HepG2 (cell line): ENCODE data around the gene UBTD2. TPM values are rescaled to one million over a fixed set of nuclear protein-coding genes. Genes with fewer than 3 reads are reported as not detected.

ENCODE experiments used
- ATAC-seq: fragments of 200-7000 bp; cut with Tn5 transposase; 3 replicates; pipeline ENCODE4 v1.9.1; 2020; ENCODE audit warnings: mild to moderate bottlenecking, moderate library complexity
- BruUV-seq: library from RNA; stranded (reverse); fragments of 400-500 nt; replicated peaks from 2 replicates; lab custom pipeline; 2021; lab: Mats Ljungman, UMichigan
- CTCF ChIA-PET: fragments of 300-600 bp; formaldehyde crosslinking; extraction: SDS; loops from one replicate; lab custom pipeline; 2021; ENCODE audit warnings: low total read pairs, inconsistent platforms, low intra/inter-chr PET ratio; lab: Yijun Ruan, JAX
- POLR2A ChIA-PET: fragments of 350-600 bp; sonication (Branson Sonifier 250); formaldehyde crosslinking; loops from one replicate; lab custom pipeline; 2020; ENCODE audit warnings: antibody characterized with exemption, inconsistent platforms; lab: Yijun Ruan, JAX
- DNase-seq: peaks from one replicate; pipeline ENCODE4 v3.0.0-alpha.2; 2015; ENCODE audit warnings: low spot score
- FAIRE-seq: peaks from 3 replicates; lab custom pipeline; 2011; peaks lifted over from hg19 to GRCh38; lab: Jason Lieb, UNC
- H2AFZ ChIP-seq: one replicate; pipeline ENCODE4 v1.6.1; 2011; ENCODE audit warnings: low read length, inconsistent platforms
- H3K27ac ChIP-seq: fragments of 300-600 bp; 3 replicates; pipeline ENCODE4 v1.8.0; 2011; ENCODE audit warnings: mixed run types, mild to moderate bottlenecking, mixed read lengths, low read length, inconsistent platforms; ENCODE audit not compliant: insufficient read depth; ENCODE audit errors: extremely low read length
- H3K27me3 ChIP-seq, 2 experiments: fragments of 200-600 bp in 1 of 2; 2 replicates in 1 of 2; 3 replicates in 1 of 2; pipeline versions ENCODE4 v1.6.0 to v1.8.0; 2011; ENCODE audit warnings: low read length in 2 of 2, mild to moderate bottlenecking in 2 of 2, moderate library complexity in 2 of 2, inconsistent platforms in 1 of 2; ENCODE audit not compliant: insufficient read depth in 2 of 2, control insufficient read depth in 1 of 2
- H3K36me3 ChIP-seq, 2 experiments: fragments of 200-600 bp in 1 of 2; replicated peaks in 1 of 2; 2 replicates in 1 of 2; 3 replicates in 1 of 2; pipeline versions ENCODE4 v1.5.1 to v1.8.0; 2011; ENCODE audit warnings: low read length in 2 of 2, inconsistent platforms in 1 of 2; ENCODE audit not compliant: insufficient read depth in 2 of 2, control insufficient read depth in 1 of 2
- H3K4me1 ChIP-seq: 2 replicates; pipeline ENCODE4 v1.5.1; 2012; ENCODE audit warnings: low read length, inconsistent platforms; ENCODE audit not compliant: insufficient read depth
- H3K4me2 ChIP-seq: 2 replicates; pipeline ENCODE4 v1.6.0; 2011; ENCODE audit warnings: low read depth, low read length, inconsistent platforms
- H3K4me3 ChIP-seq, 3 experiments: fragments of 200-600 bp in 1 of 3; sonication (generic), shearing (Covaris generic) in 1 of 3; replicated peaks in 1 of 3; 2 replicates each; pipeline ENCODE4 v1.5.1; 2011 to 2016; ENCODE audit warnings: low read length in 3 of 3, inconsistent platforms in 2 of 3, low read depth in 2 of 3, mild to moderate bottlenecking in 2 of 3, control low read depth in 1 of 3, mixed read lengths in 1 of 3; ENCODE audit not compliant: insufficient read depth in 1 of 3
- H3K79me2 ChIP-seq: one replicate; pipeline ENCODE4 v1.6.1; 2011; ENCODE audit warnings: low read length, inconsistent platforms; ENCODE audit not compliant: insufficient read depth
- H3K9ac ChIP-seq: 2 replicates; pipeline ENCODE4 v1.6.0; 2011; ENCODE audit warnings: mild to moderate bottlenecking, low read depth, low read length, inconsistent platforms; ENCODE audit not compliant: insufficient read depth
- H3K9me3 ChIP-seq: 2 replicates; pipeline ENCODE4 v1.5.1; 2012; ENCODE audit warnings: mild to moderate bottlenecking, low read length
- H4K20me1 ChIP-seq: 2 replicates; pipeline ENCODE4 v1.6.0; 2011; ENCODE audit warnings: inconsistent platforms, mild to moderate bottlenecking, low read length, moderate library complexity; ENCODE audit not compliant: insufficient read depth
- ATRX ChIP-seq: sonication (generic); formaldehyde crosslinking; IDR thresholded peaks from 2 replicates; pipeline ENCODE4 v1.4.0; 2020; ENCODE audit warnings: missing genetic modification reagents, borderline replicate concordance
- ELF3 ChIP-seq: IDR thresholded peaks from 2 replicates; pipeline ENCODE4 v1.6.1; 2016; ENCODE audit warnings: missing genetic modification reagents, missing compliant biosample characterization
- HNRNPK ChIP-seq: fragments of 200-400 bp; formaldehyde crosslinking; IDR thresholded peaks from 2 replicates; pipeline ENCODE4 v1.6.1; 2018; ENCODE audit warnings: low read length, low read depth, moderate library complexity, mild to moderate bottlenecking; ENCODE audit not compliant: poor library complexity, severe bottlenecking
- HNRNPUL1 ChIP-seq: fragments of 200-400 bp; formaldehyde crosslinking; IDR thresholded peaks from 2 replicates; pipeline ENCODE4 v1.6.1; 2017; ENCODE audit warnings: low read depth, mild to moderate bottlenecking, low read length, moderate library complexity
- MTF2 ChIP-seq: sonication (generic); formaldehyde crosslinking; IDR thresholded peaks from 2 replicates; pipeline ENCODE4 v1.5.0; 2020; ENCODE audit warnings: missing genetic modification reagents, borderline replicate concordance
- NFIC ChIP-seq: IDR thresholded peaks from 2 replicates; pipeline ENCODE4 v1.6.1; 2012; ENCODE audit warnings: mild to moderate bottlenecking, low read length, inconsistent platforms
- POLR2A ChIP-seq, 2 experiments: IDR thresholded peaks; 2 replicates each; pipeline ENCODE4 v1.6.1; 2011; ENCODE audit warnings: low read depth in 2 of 2, low read length in 2 of 2, mild to moderate bottlenecking in 1 of 2, moderate library complexity in 1 of 2; ENCODE audit not compliant: insufficient read depth in 1 of 2
- ZBTB46 ChIP-seq: sonication (generic); formaldehyde crosslinking; IDR thresholded peaks from 2 replicates; pipeline ENCODE4 v1.4.0; 2020; ENCODE audit warnings: mild to moderate bottlenecking, missing genetic modification reagents, borderline replicate concordance
- ZNF430 ChIP-seq: sonication (generic); formaldehyde crosslinking; IDR thresholded peaks from 2 replicates; pipeline ENCODE4 v1.9.0; 2021; ENCODE audit warnings: mild to moderate bottlenecking, missing genetic modification reagents
- ZNF619 ChIP-seq: sonication (generic); formaldehyde crosslinking; IDR thresholded peaks from 2 replicates; pipeline ENCODE4 v1.4.0; 2020; ENCODE audit warnings: mild to moderate bottlenecking, missing genetic modification reagents
- ZNF639 ChIP-seq: conservative IDR thresholded peaks from 2 replicates; pipeline ENCODE4 v1.6.1; 2018; ENCODE audit warnings: missing genetic modification reagents
- ZNF770 ChIP-seq: sonication (generic); formaldehyde crosslinking; IDR thresholded peaks from 2 replicates; pipeline ENCODE4 v1.5.0; 2020; ENCODE audit warnings: mild to moderate bottlenecking, missing genetic modification reagents
- ZNF816 ChIP-seq: sonication (generic); formaldehyde crosslinking; IDR thresholded peaks from 2 replicates; pipeline ENCODE4 v1.8.0; 2022; ENCODE audit warnings: missing genetic modification reagents, mild to moderate bottlenecking, borderline replicate concordance
- ZNF891 ChIP-seq: sonication (generic); formaldehyde crosslinking; IDR thresholded peaks from 2 replicates; pipeline ENCODE4 v1.5.0; 2020; ENCODE audit warnings: mild to moderate bottlenecking, missing genetic modification reagents
- ZSCAN12 ChIP-seq: sonication (generic); formaldehyde crosslinking; IDR thresholded peaks from 2 replicates; pipeline ENCODE4 v1.9.0; 2021; ENCODE audit warnings: mild to moderate bottlenecking, missing genetic modification reagents
- WGBS: methylation state at CpG from one replicate; pipeline ENCODE4 v1.1.6; 2017; ENCODE audit warnings: low lambda C conversion rate; 5-methylcytosine and 5-hydroxymethylcytosine counted together
- in situ Hi-C: cut with HindIII; loops from 2 replicates; pipeline ENCODE4 v1.10.0; 2017; ENCODE audit warnings: low pct_unique_long_range_greater_than_20kb; ENCODE audit not compliant: extremely low pct_ligation_motif_present
- intact Hi-C: fragments of 100-400 bp; cut with micrococcal nuclease; formaldehyde crosslinking; loops from one replicate; pipeline ENCODE4 v1.10.0; 2022; ENCODE audit not compliant: unreplicated experiment
- polyA plus RNA-seq, 8 experiments: library from polyadenylated mRNA; depleted of rRNA in 3 of 8; stranded (reverse) in 7 of 8; unstranded in 1 of 8; fragments of >200 nt; fragmentation: Illumina TruSeq in 4 of 8; extraction: Trizol in 4 of 8; gene quantifications; 2 replicates each; pipeline versions ENCODE4 v1.2.1 to v1.2.3, GENCODE V29; 2011 to 2016; ENCODE audit warnings: low read depth in 4 of 8, missing spikeins in 1 of 8, mixed read lengths in 1 of 8; ENCODE audit not compliant: insufficient read depth in 1 of 8
- total RNA-seq, 5 experiments: library from RNA; depleted of rRNA; stranded (reverse); fragments of >200 nt; fragmentation: Illumina TruSeq; extraction: Trizol; gene quantifications; 2 replicates each; pipeline ENCODE4 v1.2.3, GENCODE V29; 2016; ENCODE audit warnings: low read depth in 1 of 5

The UBTD2 gene
- total and polyA plus RNA-seq, 2 of the 13 experiments (the other 11 are each of a cell fraction or from before 2014, with no cell fraction given), result 15.2 to 24.1 TPM

GRCh38 chr5:172175263-172175719 is 108.3 kb downstream of the UBTD2 start:
- H3K9me3 ChIP-seq, result no peaks in the 10 kb centered on the region
- H4K20me1 ChIP-seq, result no peaks in the 10 kb centered on the region
- no TSS peak for BruUV-seq
- no peaks in the 10 kb centered on the region for H3K27me3 ChIP-seq
- 33% methylated on average over 4 of the region's 7 CpGs for WGBS
- H3K4me1 ChIP-seq, result peaks cover 44% of the 10 kb centered on the region
- no peak overlapping the region for H3K9ac ChIP-seq
- no peak overlapping the region for H3K4me3 ChIP-seq
- CTCF ChIA-PET, result no interaction called here
- no peak overlapping the region for H3K27ac ChIP-seq
- POLR2A ChIA-PET, result interaction anchor here (0.9 to 4.3 kb wide), 7 partner anchors 12 to 169 kb away, joined by 3 to 65 read pairs (median 10); partner anchors contain the start of genes FBXW11 and STK10
- no peak overlapping the region for H2AFZ ChIP-seq
- DNase-seq (peak; percentile 25), FAIRE-seq (no peak), ATAC-seq (peak; percentile 29)
- peak overlapping the region; percentile 84 for H3K4me2 ChIP-seq
- H3K79me2 ChIP-seq, result peaks cover 3% of the 10 kb centered on the region
- in situ Hi-C loops, result no loop called here
- intact Hi-C loops, result no loop called here
- H3K36me3 ChIP-seq, result no peaks in the 10 kb centered on the region
- TF ChIP-seq ZNF430 (CRISPR knock-in tag) (no peak), ZNF891 (CRISPR knock-in tag) (no peak), NFIC (no peak), ZNF639 (CRISPR knock-in tag) (no peak), ELF3 (no peak; the same call in 1 of the 2 replicates), MTF2 (CRISPR knock-in tag) (no peak), HNRNPK (no peak), ATRX (CRISPR knock-in tag) (no peak), HNRNPUL1 (no peak), POLR2A (IDR thresholded peaks at IDR 0.05; ENCODE audit: insufficient read depth in 1 of 2, low read depth in 2 of 2, low read length in 2 of 2) (0 out of 4 replicates have a peak, but pooled peaks of 1 of the 2 experiments have one; percentile 29), ZBTB46 (CRISPR knock-in tag) (no peak), ZNF770 (CRISPR knock-in tag) (peak; percentile 67), ZNF619 (CRISPR knock-in tag) (no peak), ZSCAN12 (CRISPR knock-in tag) (no peak), ZNF816 (CRISPR knock-in tag) (no peak)
